OCI-LY3 (cell line): Measurements from ENCODE around the gene PLA2G4A.

Source experiments
- EZH2phosphoT487 ChIP-seq: fragments of 200-600 bp; shearing (Covaris generic); IDR thresholded peaks from 2 replicates; pipeline ENCODE4 v1.6.1; 2018; ENCODE audit warnings: antibody characterized with exemption, mixed run types, low read depth
- TF ChIP-seq, protein P1 (sequence below): fragments of 200-600, 300-600 bp; sonication (generic); IDR thresholded peaks from 2 replicates; pipeline ENCODE4 v1.5.1; 2014; ENCODE audit warnings: antibody characterized with exemption, low read length, low read depth

- TF ChIP-seq, protein P1, sequence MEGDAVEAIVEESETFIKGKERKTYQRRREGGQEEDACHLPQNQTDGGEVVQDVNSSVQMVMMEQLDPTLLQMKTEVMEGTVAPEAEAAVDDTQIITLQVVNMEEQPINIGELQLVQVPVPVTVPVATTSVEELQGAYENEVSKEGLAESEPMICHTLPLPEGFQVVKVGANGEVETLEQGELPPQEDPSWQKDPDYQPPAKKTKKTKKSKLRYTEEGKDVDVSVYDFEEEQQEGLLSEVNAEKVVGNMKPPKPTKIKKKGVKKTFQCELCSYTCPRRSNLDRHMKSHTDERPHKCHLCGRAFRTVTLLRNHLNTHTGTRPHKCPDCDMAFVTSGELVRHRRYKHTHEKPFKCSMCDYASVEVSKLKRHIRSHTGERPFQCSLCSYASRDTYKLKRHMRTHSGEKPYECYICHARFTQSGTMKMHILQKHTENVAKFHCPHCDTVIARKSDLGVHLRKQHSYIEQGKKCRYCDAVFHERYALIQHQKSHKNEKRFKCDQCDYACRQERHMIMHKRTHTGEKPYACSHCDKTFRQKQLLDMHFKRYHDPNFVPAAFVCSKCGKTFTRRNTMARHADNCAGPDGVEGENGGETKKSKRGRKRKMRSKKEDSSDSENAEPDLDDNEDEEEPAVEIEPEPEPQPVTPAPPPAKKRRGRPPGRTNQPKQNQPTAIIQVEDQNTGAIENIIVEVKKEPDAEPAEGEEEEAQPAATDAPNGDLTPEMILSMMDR: peak; percentile 94
- TF ChIP-seq EZH2phosphoT487: no peak
Measured at GRCh38 chr1:186985889-186986491, 157.2 kb downstream of the PLA2G4A start.
